Cardiac atrium fibroblast (primary cell): Measurements from ENCODE around the gene FGL2. TPM values are rescaled to one million over a fixed set of nuclear protein-coding genes. Genes with fewer than 3 reads are reported as not detected.

Experiments used
- total RNA-seq: library from RNA; depleted of rRNA; stranded (reverse); fragments of >200 nt; gene quantifications from 2 replicates; pipeline ENCODE4 v1.2.3, GENCODE V29; 2015

FGL2 gene
- 0.97 and 7.6 TPM in 2 replicates for total RNA-seq

GRCh38 chr7:77199013-77199966 is at the start of gene FGL2:
Gene FGL2 (minus strand): TSS chr7:77199819. CDS start chr7:77199793, 26 bp downstream.

Other genes with a start within 250 kb of the FGL2 start
- gene SPDYE17, start 167.5 kb downstream of the FGL2 start, total RNA-seq, result not detected in 2 replicates
- gene SPDYE18, start 137.3 kb downstream of the FGL2 start, total RNA-seq, result not detected in 2 replicates
- 1.9 and 4.2 TPM in 2 replicates for gene CCDC146, start 77.2 kb downstream of the FGL2 start, total RNA-seq
- gene GSAP, start 216.5 kb upstream of the FGL2 start, total RNA-seq, result 0.18 and 4.1 TPM in 2 replicates